Measurements from ENCODE around the gene TMSB15B.
"Not testable (repeated sequence)": the region's sequence is repeated elsewhere in the genome, so short reads cannot be mapped to it uniquely, and the experiment has no call there.

DNA sequence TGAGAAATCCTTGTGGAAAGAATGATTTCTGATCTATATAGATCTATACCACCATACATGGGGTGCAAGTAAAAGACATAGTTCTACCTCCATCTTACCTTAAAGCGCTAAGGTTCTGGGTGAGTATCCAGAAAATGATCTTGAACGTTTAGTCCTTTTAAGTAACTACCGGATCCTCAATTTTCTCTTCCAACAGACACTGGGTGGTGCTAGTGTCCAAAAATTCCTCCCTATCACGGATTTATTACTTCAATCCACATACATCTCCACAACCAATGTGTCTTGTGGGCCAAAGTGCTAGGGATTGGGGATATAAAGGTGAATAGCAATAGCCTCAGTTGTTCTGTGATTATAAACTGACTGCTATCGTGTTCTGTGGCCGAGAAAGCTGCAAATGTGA is 1.8 kb upstream of the TMSB15B start:
- TF ChIP-seq, protein P1, sequence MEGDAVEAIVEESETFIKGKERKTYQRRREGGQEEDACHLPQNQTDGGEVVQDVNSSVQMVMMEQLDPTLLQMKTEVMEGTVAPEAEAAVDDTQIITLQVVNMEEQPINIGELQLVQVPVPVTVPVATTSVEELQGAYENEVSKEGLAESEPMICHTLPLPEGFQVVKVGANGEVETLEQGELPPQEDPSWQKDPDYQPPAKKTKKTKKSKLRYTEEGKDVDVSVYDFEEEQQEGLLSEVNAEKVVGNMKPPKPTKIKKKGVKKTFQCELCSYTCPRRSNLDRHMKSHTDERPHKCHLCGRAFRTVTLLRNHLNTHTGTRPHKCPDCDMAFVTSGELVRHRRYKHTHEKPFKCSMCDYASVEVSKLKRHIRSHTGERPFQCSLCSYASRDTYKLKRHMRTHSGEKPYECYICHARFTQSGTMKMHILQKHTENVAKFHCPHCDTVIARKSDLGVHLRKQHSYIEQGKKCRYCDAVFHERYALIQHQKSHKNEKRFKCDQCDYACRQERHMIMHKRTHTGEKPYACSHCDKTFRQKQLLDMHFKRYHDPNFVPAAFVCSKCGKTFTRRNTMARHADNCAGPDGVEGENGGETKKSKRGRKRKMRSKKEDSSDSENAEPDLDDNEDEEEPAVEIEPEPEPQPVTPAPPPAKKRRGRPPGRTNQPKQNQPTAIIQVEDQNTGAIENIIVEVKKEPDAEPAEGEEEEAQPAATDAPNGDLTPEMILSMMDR (IDR thresholded peaks at IDR 0.05; ENCODE audit: poor library complexity): not testable (repeated sequence)
- TF ChIP-seq EZH2 (IDR thresholded peaks at IDR 0.05; ENCODE audit: borderline replicate concordance); EZH2phosphoT487 (IDR thresholded peaks at IDR 0.05; ENCODE audit: low read depth, severe bottlenecking, unreplicated experiment): not testable (repeated sequence)
